Astrocyte of the cerebellum (primary cell): ENCODE measurements around the gene CSNK1A1.

Experiments
- DNase-seq: peaks from one replicate; pipeline ENCODE4 v3.0.0-alpha.2; 2011; ENCODE audit warnings: low read depth
- H3K4me3 ChIP-seq: 2 replicates; pipeline ENCODE4 v1.5.1; 2011; ENCODE audit warnings: mild to moderate bottlenecking, low read depth, low read length, moderate library complexity
- CTCF ChIP-seq: IDR thresholded peaks from 2 replicates; pipeline ENCODE4 v1.5.1; 2012; ENCODE audit warnings: low read length, low read depth, moderate library complexity, mild to moderate bottlenecking; ENCODE audit errors: missing control alignments
- in situ Hi-C: cut with HindIII; loops from 2 replicates; pipeline ENCODE4 v1.10.0; 2017; ENCODE audit warnings: low sequenced_read_pairs

The CSNK1A1 gene

GRCh38 chr5:149455889-149456409 is 95.3 kb downstream of the CSNK1A1 start:
- peak; percentile 57 for DNase-seq
- in situ Hi-C loops: no loop called here
- no peak overlapping the region for H3K4me3 ChIP-seq
- TF ChIP-seq CTCF: no peak

GRCh38 chr5:149453618-149454415 is 97.4 kb downstream of the CSNK1A1 start:
- in situ Hi-C loops: no loop called here

GRCh38 chr5:149452665-149453617 is 98.3 kb downstream of the CSNK1A1 start:
- in situ Hi-C loops: no loop called here
- TF ChIP-seq CTCF: peak; percentile 15
- H3K4me3 ChIP-seq: no peak overlapping the region
- peak; percentile 91 for DNase-seq

More at GRCh38 chr5:149453618-149454415, 97.4 kb downstream of the CSNK1A1 start:
- DNase-seq: no peak
- TF ChIP-seq CTCF: no peak
- H3K4me3 ChIP-seq: no peak overlapping the region

GRCh38 chr5:149452007-149452664 is 99.1 kb downstream of the CSNK1A1 start:
- in situ Hi-C loops: no loop called here
- H3K4me3 ChIP-seq: no peak overlapping the region
- no peak for DNase-seq
- peak; percentile 7 for TF ChIP-seq CTCF

GRCh38 chr5:149450199-149450598 is 101.0 kb downstream of the CSNK1A1 start:
- no peak for TF ChIP-seq CTCF
- peak; percentile 34 for DNase-seq
- in situ Hi-C loops: no loop called here
- H3K4me3 ChIP-seq: no peak overlapping the region
